ENCODE results near the gene YIPF3. TPM values are rescaled to one million over a fixed set of nuclear protein-coding genes. Genes with fewer than 3 reads are reported as not detected.
A peak's percentile ranks its signal among the peaks of the same experiment; 100 is the strongest.

The YIPF3 gene
- total and polyA plus RNA-seq, 2 donors from 2014 or later, result 107 to 114 TPM

- TF ChIP-seq, protein P1, sequence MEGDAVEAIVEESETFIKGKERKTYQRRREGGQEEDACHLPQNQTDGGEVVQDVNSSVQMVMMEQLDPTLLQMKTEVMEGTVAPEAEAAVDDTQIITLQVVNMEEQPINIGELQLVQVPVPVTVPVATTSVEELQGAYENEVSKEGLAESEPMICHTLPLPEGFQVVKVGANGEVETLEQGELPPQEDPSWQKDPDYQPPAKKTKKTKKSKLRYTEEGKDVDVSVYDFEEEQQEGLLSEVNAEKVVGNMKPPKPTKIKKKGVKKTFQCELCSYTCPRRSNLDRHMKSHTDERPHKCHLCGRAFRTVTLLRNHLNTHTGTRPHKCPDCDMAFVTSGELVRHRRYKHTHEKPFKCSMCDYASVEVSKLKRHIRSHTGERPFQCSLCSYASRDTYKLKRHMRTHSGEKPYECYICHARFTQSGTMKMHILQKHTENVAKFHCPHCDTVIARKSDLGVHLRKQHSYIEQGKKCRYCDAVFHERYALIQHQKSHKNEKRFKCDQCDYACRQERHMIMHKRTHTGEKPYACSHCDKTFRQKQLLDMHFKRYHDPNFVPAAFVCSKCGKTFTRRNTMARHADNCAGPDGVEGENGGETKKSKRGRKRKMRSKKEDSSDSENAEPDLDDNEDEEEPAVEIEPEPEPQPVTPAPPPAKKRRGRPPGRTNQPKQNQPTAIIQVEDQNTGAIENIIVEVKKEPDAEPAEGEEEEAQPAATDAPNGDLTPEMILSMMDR (IDR thresholded peaks at IDR 0.05; ENCODE audit: borderline replicate concordance, extremely low read depth, insufficient read depth), result no peak
- Histone ChIP-seq H3K27me3 (ENCODE audit: control insufficient read depth, insufficient read depth, low read length) (no peaks in the 10 kb centered on the region), H3K9ac (ENCODE audit: low read length in 3 of 3) (no peak overlapping the region), H3K4me3 (ENCODE audit: low read length in 3 of 3) (no peak overlapping the region), H3K4me1 (ENCODE audit: control insufficient read depth in 2 of 3, insufficient read depth in 2 of 3, low read depth in 1 of 3, low read length in 3 of 3) (peaks cover 4 to 11% (median 6%) of the 10 kb centered on the region in 3 donors), H3K27ac (ENCODE audit: low read depth in 2 of 2, low read length in 2 of 2) (no peak overlapping the region), H3K36me3 (ENCODE audit: control insufficient read depth in 2 of 3, insufficient read depth in 3 of 3, low read length in 3 of 3) (peaks cover 0 to 2% (median 0%) of the 10 kb centered on the region in 3 donors), H3K9me3 (ENCODE audit: control insufficient read depth in 2 of 3, insufficient read depth in 1 of 3, low read length in 3 of 3) (no peaks in the 10 kb centered on the region)
- intact Hi-C loops (cut with DNase I), result no loop called here
- DNase-seq (no peak), FAIRE-seq (no peak)
These were observed 35.7 kb downstream of the YIPF3 start for GRCh38 chr6:43481075-43481474.

DNA sequence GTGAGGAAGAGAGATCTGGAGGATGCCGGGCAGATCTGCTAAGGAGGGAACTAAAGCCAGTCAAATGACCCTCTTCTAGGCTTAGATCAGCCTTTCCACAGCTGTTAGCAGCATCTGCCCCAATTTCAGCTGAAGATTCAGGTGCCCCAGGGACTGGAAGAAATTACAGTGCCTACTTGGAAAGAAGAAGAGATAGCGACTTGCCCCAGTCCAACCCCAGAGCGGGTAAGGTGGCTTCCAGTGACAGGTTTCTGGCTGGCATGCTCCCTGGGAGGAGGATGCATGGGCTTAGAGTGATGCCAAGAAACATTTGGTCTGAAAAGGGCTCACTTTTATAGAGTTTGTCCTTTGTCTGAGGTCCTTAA, 38.7 kb downstream of the YIPF3 start:
- intact Hi-C loops (cut with DNase I), result no loop called here
- H3K4me1 ChIP-seq (ENCODE audit: control insufficient read depth in 2 of 3, insufficient read depth in 2 of 3, low read depth in 1 of 3, low read length in 3 of 3), result peaks cover 4 to 11% (median 6%) of the 10 kb centered on the region in 3 donors
- no peaks in the 10 kb centered on the region for H3K27me3 ChIP-seq (ENCODE audit: control insufficient read depth, insufficient read depth, low read length)
- TF ChIP-seq, protein P1 (IDR thresholded peaks at IDR 0.05; ENCODE audit: borderline replicate concordance, extremely low read depth, insufficient read depth), result no peak
- peak overlapping the region; percentile 20 to 92 (median 83) for H3K9ac ChIP-seq (ENCODE audit: low read length in 3 of 3)
- FAIRE-seq (no peak), DNase-seq (no peak)
- H3K4me3 ChIP-seq (ENCODE audit: low read length in 3 of 3), result peak overlapping the region; percentile 59 to 81 (median 78)
- no peaks in the 10 kb centered on the region for H3K9me3 ChIP-seq (ENCODE audit: control insufficient read depth in 2 of 3, insufficient read depth in 1 of 3, low read length in 3 of 3)
- no peak overlapping the region for H3K27ac ChIP-seq (ENCODE audit: low read depth in 2 of 2, low read length in 2 of 2)
- H3K36me3 ChIP-seq (ENCODE audit: control insufficient read depth in 2 of 3, insufficient read depth in 3 of 3, low read length in 3 of 3), result peaks cover 0 to 2% (median 0%) of the 10 kb centered on the region in 3 donors

DNA sequence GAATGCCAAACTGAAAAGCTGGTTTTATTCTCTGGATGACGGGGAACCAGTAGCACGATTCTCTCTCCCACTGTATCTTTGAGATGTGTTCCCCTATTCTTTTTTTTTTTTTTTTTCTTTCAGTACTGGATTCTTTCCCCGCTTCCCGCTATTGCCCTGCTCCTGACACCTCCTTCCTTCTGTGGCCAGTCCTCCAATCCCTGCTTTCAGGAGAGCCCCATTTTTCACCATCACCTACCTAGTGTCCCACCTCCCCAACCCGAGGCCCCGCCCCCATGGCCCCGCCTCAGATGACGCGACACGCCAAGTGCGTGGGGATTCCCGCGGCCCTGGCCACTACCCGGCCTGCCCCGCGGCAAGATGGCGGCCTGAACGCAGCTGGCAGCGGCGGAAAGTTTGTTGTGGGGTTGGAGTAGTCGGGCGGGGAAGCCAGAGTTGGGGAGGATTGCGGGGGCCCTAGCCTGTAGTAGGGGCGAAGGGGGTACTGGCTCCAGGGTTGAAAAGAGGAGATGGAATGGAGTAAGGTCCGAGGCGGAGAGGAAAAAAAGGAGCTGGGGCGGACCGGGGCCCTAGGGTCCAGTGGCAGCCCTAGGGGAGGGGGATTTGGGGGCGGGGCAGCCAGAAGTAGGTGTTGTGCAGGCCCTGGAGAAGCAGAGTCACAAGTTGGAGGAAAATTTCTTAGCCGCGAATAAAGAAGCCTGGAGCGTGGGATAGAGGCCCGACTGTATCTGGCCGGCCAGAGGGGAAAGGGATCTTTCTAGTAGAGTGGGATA, 39.3 kb downstream of the YIPF3 start, which contains the start of gene TJAP1:
Gene TJAP1, plus strand, starts transcription at position 336 of the 773 bp plus-strand sequence. CDS start 21,432 bp downstream, outside the sequence.
- H3K4me1 ChIP-seq (ENCODE audit: control insufficient read depth in 2 of 3, insufficient read depth in 2 of 3, low read depth in 1 of 3, low read length in 3 of 3), result peaks cover 4 to 11% (median 6%) of the 10 kb centered on the region in 3 donors
- H3K4me3 ChIP-seq (ENCODE audit: low read length in 3 of 3), result peak within 1 kb of the TSS; percentile 59 to 81 (median 78)
- peak; percentile 96 to 97 (median 97) for DNase-seq
- no peaks in the 10 kb centered on the region for H3K27me3 ChIP-seq (ENCODE audit: control insufficient read depth, insufficient read depth, low read length)
- TF ChIP-seq, protein P1 (IDR thresholded peaks at IDR 0.05; ENCODE audit: borderline replicate concordance, extremely low read depth, insufficient read depth), result no peak
- intact Hi-C loops (cut with DNase I), result no loop called here
- peaks cover 0 to under 1% (median 0%) of the 10 kb centered on the region in 3 donors for H3K36me3 ChIP-seq (ENCODE audit: control insufficient read depth in 2 of 3, insufficient read depth in 3 of 3, low read length in 3 of 3)
- FAIRE-seq, result no peak
- peak within 1 kb of the TSS in 1 of 2 donors; percentile 65 for H3K27ac ChIP-seq (ENCODE audit: low read depth in 2 of 2, low read length in 2 of 2)
- H3K9ac ChIP-seq (ENCODE audit: low read length in 3 of 3), result peak within 1 kb of the TSS; percentile 35 to 92 (median 83)
- H3K9me3 ChIP-seq (ENCODE audit: control insufficient read depth in 2 of 3, insufficient read depth in 1 of 3, low read length in 3 of 3), result no peaks in the 10 kb centered on the region

All from kidney (tissue), 14 donors.